K562 (cell line): ENCODE measurements around the gene BOLA1. TPM values are rescaled to one million over a fixed set of nuclear protein-coding genes. Genes with fewer than 3 reads are reported as not detected.
A peak's percentile ranks its signal among the peaks of the same experiment; 100 is the strongest.

Experiments used
- CBFA2T3 ChIP-seq: fragments of 450-650 bp; IDR thresholded peaks from 2 replicates; pipeline ENCODE4 v1.6.1; 2017
- CTBP1 ChIP-seq: fragments of 450-650 bp; IDR thresholded peaks from 2 replicates; pipeline ENCODE4 v1.6.1; 2016; ENCODE audit warnings: borderline replicate concordance
- DPF2 ChIP-seq: fragments of 450-650 bp; IDR thresholded peaks from 2 replicates; pipeline ENCODE4 v1.6.1; 2016
- ESRRA ChIP-seq: fragments of 450-650 bp; IDR thresholded peaks from 2 replicates; pipeline ENCODE4 v1.6.1; 2014; ENCODE audit warnings: low read depth, mild to moderate bottlenecking, moderate library complexity, borderline replicate concordance
- EWSR1 ChIP-seq: fragments of 450-650 bp; IDR thresholded peaks from 2 replicates; pipeline ENCODE4 v1.6.1; 2018; ENCODE audit warnings: borderline replicate concordance, mild to moderate bottlenecking, low read depth, moderate library complexity; ENCODE audit not compliant: partially characterized antibody
- FOXK2 ChIP-seq, 2 experiments: fragments of 450-650 bp; IDR thresholded peaks in 1 of 2; conservative IDR thresholded peaks in 1 of 2; 2 replicates each; pipeline ENCODE4 v1.6.1; 2016; ENCODE audit warnings: low read depth in 2 of 2, mild to moderate bottlenecking in 1 of 2
- HIVEP1 ChIP-seq: fragments of 250-450 bp; sonication (Bioruptor Pico); IDR thresholded peaks from 2 replicates; pipeline ENCODE4 v1.4.0; 2020; ENCODE audit warnings: mild to moderate bottlenecking
- KDM1A ChIP-seq, 2 experiments: fragments of 450-650 bp; IDR thresholded peaks; 2 replicates each; pipeline ENCODE4 v1.6.1; 2016; ENCODE audit warnings: mild to moderate bottlenecking in 2 of 2
- LCOR ChIP-seq: sonication (generic); formaldehyde crosslinking; IDR thresholded peaks from 2 replicates; pipeline ENCODE4 v1.8.0; 2022; ENCODE audit warnings: mild to moderate bottlenecking, missing genetic modification reagents
- MTA1 ChIP-seq: fragments of 450-650 bp; IDR thresholded peaks from 2 replicates; pipeline ENCODE4 v1.6.1; 2017; ENCODE audit warnings: borderline replicate concordance
- MTA2 ChIP-seq: fragments of 450-650 bp; IDR thresholded peaks from 2 replicates; pipeline ENCODE4 v1.6.1; 2016; ENCODE audit warnings: low read depth
- OTX1 ChIP-seq: fragments of 450-650 bp; formaldehyde crosslinking; IDR thresholded peaks from 2 replicates; pipeline ENCODE4 v1.4.0; 2022; ENCODE audit warnings: mild to moderate bottlenecking
- PHB ChIP-seq: fragments of 250-450 bp; sonication (Bioruptor Pico); IDR thresholded peaks from 2 replicates; pipeline ENCODE4 v1.5.0; 2021
- POLR2B ChIP-seq: fragments of 450-650 bp; IDR thresholded peaks from 2 replicates; pipeline ENCODE4 v1.6.1; 2018; ENCODE audit warnings: low read depth; ENCODE audit not compliant: partially characterized antibody
- SUPT5H ChIP-seq: fragments of 450-650 bp; IDR thresholded peaks from 2 replicates; pipeline ENCODE4 v1.6.1; 2016
- TCF3 ChIP-seq: sonication (generic); formaldehyde crosslinking; IDR thresholded peaks from 2 replicates; pipeline ENCODE4 v1.4.0; 2020; ENCODE audit warnings: mild to moderate bottlenecking, missing genetic modification reagents
- TEAD4 ChIP-seq, 2 experiments: sonication (generic) in 1 of 2; formaldehyde crosslinking in 1 of 2; IDR thresholded peaks; 2 replicates each; pipeline versions ENCODE4 v1.6.1 to v1.8.0; 2012 to 2022; ENCODE audit warnings: borderline replicate concordance in 1 of 2, inconsistent platforms in 1 of 2, low read length in 1 of 2, mild to moderate bottlenecking in 1 of 2, missing genetic modification reagents in 1 of 2
- ZNF121 ChIP-seq: sonication (generic); formaldehyde crosslinking; conservative IDR thresholded peaks from 2 replicates; pipeline ENCODE4 v1.8.0; 2022; ENCODE audit warnings: missing genetic modification reagents
- ZNF282 ChIP-seq: sonication (generic); formaldehyde crosslinking; IDR thresholded peaks from 2 replicates; pipeline ENCODE4 v1.8.1; 2023; ENCODE audit warnings: missing genetic modification reagents
- ZNF347 ChIP-seq: fragments of 450-650 bp; formaldehyde crosslinking; IDR thresholded peaks from 2 replicates; pipeline ENCODE4 v1.4.0; 2020; ENCODE audit warnings: low read depth, mild to moderate bottlenecking, moderate library complexity
- polyA plus RNA-seq, 8 experiments: library from polyadenylated mRNA; depleted of rRNA in 4 of 8; stranded (reverse) in 5 of 8; unstranded in 3 of 8; fragments of >200 nt; fragmentation: Nextera tagmentation in 2 of 8; fragmentation: Illumina TruSeq in 1 of 8; extraction: Ambion mirVana in 2 of 8; extraction: Trizol in 1 of 8; gene quantifications; 2 replicates each; pipeline versions ENCODE4 v1.2.1 to v1.2.3, GENCODE V29; 2011 to 2014; ENCODE audit warnings: inconsistent platforms in 1 of 8, missing spikeins in 1 of 8
- total RNA-seq, 7 experiments: library from RNA; depleted of rRNA in 6 of 7; stranded (reverse); fragments of >200 nt in 6 of 7; fragmentation: Illumina TruSeq in 2 of 7; extraction: Trizol in 2 of 7; gene quantifications; 2 replicates each; pipeline versions ENCODE4 v1.2.1 to v1.2.3, GENCODE V29; 2011 to 2021; ENCODE audit warnings: low replicate concordance in 1 of 7
- TF ChIP-seq, protein P1 (sequence below): sonication (generic); formaldehyde crosslinking; IDR thresholded peaks from 2 replicates; pipeline ENCODE4 v1.8.1; 2022; ENCODE audit warnings: missing genetic modification reagents
- TF ChIP-seq, protein P2 (sequence below): fragments of 450-650 bp; formaldehyde crosslinking; IDR thresholded peaks from 2 replicates; pipeline ENCODE4 v1.4.0; 2022; ENCODE audit warnings: missing genetic modification characterization
- TF ChIP-seq, protein P3 (sequence below): sonication (generic); formaldehyde crosslinking; IDR thresholded peaks from 2 replicates; pipeline ENCODE4 v1.9.0; 2022; ENCODE audit warnings: mild to moderate bottlenecking, missing genetic modification reagents
- TF ChIP-seq, protein P4 (sequence below): fragments of 450-650 bp; IDR thresholded peaks from 2 replicates; pipeline ENCODE4 v1.6.1; 2016; ENCODE audit warnings: mild to moderate bottlenecking

The BOLA1 gene
- total and polyA plus RNA-seq, 9 of the 15 experiments (the other 6 are each of a cell fraction or from before 2014, with no cell fraction given), result 0.18 to 1.2 (median 0.40) TPM; not detected in 2

DNA sequence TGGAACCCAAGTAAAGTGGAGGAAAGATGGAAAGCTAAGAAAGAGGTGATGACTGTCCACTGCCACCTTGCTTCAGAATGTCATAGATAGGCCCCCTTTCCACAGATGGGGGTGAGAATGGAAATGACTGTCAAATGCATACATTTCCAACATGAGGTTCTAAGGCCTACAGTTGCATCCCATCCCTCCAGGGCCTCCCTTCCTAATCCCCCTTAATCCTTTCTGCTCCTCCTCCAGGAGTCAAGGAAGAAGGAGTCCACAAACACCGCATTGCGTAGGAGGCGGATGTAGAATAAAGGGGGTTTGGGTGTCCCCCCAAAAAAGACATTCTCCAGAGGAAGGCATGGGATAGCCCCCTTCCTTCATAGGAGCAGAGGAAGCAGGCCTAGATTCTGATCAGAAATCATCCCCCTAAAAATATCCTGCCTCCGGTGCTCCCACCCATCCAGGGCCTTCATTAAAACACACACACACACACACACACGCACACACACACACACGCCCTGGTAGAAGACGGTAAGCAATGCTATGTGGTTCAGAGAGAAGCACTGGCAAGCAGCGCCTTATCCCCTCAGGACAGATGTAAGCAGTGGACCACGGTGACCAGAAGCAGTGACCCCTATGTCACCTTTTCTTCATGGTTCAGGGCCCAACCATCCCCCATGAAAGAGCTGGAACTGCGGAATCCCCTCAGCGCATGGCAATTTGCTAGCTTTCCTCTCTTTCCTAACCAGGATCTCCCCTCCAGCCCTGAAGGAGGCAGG is 16.2 kb downstream of the BOLA1 start (continued):
- peak; percentile 35; the same call in 1 of the 2 replicates for TF ChIP-seq MTA2
- peak; percentile 78 for TF ChIP-seq CBFA2T3
- TF ChIP-seq TCF3 (CRISPR knock-in tag), result peak; percentile 77
- TF ChIP-seq, protein P1, sequence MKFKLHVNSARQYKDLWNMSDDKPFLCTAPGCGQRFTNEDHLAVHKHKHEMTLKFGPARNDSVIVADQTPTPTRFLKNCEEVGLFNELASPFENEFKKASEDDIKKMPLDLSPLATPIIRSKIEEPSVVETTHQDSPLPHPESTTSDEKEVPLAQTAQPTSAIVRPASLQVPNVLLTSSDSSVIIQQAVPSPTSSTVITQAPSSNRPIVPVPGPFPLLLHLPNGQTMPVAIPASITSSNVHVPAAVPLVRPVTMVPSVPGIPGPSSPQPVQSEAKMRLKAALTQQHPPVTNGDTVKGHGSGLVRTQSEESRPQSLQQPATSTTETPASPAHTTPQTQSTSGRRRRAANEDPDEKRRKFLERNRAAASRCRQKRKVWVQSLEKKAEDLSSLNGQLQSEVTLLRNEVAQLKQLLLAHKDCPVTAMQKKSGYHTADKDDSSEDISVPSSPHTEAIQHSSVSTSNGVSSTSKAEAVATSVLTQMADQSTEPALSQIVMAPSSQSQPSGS (CRISPR knock-in tag), result no peak
- no peak for TF ChIP-seq ZNF347 (CRISPR knock-in tag)
- peak; percentile 62 for TF ChIP-seq TEAD4 (IDR thresholded peaks at IDR 0.05; ENCODE audit: low read length)
- no peak for TF ChIP-seq TEAD4 (CRISPR knock-in tag; IDR thresholded peaks at IDR 0.05; ENCODE audit: borderline replicate concordance)
- peak; percentile 38; the same call in 1 of the 2 replicates for TF ChIP-seq LCOR
- TF ChIP-seq, protein P2, sequence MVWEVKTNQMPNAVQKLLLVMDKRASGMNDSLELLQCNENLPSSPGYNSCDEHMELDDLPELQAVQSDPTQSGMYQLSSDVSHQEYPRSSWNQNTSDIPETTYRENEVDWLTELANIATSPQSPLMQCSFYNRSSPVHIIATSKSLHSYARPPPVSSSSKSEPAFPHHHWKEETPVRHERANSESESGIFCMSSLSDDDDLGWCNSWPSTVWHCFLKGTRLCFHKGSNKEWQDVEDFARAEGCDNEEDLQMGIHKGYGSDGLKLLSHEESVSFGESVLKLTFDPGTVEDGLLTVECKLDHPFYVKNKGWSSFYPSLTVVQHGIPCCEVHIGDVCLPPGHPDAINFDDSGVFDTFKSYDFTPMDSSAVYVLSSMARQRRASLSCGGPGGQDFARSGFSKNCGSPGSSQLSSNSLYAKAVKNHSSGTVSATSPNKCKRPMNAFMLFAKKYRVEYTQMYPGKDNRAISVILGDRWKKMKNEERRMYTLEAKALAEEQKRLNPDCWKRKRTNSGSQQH (CRISPR knock-in tag), result peak; percentile 26; the same call in 1 of the 2 replicates
- no peak for TF ChIP-seq ZNF121
- TF ChIP-seq, protein P3, sequence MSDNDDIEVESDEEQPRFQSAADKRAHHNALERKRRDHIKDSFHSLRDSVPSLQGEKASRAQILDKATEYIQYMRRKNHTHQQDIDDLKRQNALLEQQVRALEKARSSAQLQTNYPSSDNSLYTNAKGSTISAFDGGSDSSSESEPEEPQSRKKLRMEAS (CRISPR knock-in tag), result peak; percentile 57
- no peak; the same call in 1 of the 2 replicates for TF ChIP-seq CTBP1
- TF ChIP-seq ZNF282, result no peak
- no peak for TF ChIP-seq HIVEP1
- no peak for TF ChIP-seq SUPT5H
- no peak for TF ChIP-seq MTA1
- no peak for TF ChIP-seq EWSR1
- peak; percentile 57 to 71; a peak in 3 of 4 replicates for TF ChIP-seq KDM1A (IDR thresholded peaks at IDR 0.05)
- TF ChIP-seq PHB (CRISPR knock-in tag), result no peak
- no peak for TF ChIP-seq OTX1
- TF ChIP-seq DPF2, result peak; percentile 67
- TF ChIP-seq ESRRA, result no peak; the same call in 1 of the 2 replicates
- TF ChIP-seq POLR2B, result no peak
- TF ChIP-seq, protein P4, sequence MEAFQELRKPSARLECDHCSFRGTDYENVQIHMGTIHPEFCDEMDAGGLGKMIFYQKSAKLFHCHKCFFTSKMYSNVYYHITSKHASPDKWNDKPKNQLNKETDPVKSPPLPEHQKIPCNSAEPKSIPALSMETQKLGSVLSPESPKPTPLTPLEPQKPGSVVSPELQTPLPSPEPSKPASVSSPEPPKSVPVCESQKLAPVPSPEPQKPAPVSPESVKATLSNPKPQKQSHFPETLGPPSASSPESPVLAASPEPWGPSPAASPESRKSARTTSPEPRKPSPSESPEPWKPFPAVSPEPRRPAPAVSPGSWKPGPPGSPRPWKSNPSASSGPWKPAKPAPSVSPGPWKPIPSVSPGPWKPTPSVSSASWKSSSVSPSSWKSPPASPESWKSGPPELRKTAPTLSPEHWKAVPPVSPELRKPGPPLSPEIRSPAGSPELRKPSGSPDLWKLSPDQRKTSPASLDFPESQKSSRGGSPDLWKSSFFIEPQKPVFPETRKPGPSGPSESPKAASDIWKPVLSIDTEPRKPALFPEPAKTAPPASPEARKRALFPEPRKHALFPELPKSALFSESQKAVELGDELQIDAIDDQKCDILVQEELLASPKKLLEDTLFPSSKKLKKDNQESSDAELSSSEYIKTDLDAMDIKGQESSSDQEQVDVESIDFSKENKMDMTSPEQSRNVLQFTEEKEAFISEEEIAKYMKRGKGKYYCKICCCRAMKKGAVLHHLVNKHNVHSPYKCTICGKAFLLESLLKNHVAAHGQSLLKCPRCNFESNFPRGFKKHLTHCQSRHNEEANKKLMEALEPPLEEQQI, result no peak
- no peak for TF ChIP-seq FOXK2 (conservative IDR thresholded peaks at IDR 0.05 in 1 of 2, IDR thresholded peaks at IDR 0.05 in 1 of 2; ENCODE audit: low read depth in 2 of 2)
